Measurements from ENCODE around the gene ATPAF2. TPM values are rescaled to one million over a fixed set of nuclear protein-coding genes. Genes with fewer than 3 reads are reported as not detected.

The ATPAF2 gene
- total and polyA plus RNA-seq, 2 donors (not counting 3 experiments of a cell fraction or from before 2014, with no cell fraction given), result 23.2 to 35.7 TPM

- Histone ChIP-seq H3K4me1 (ENCODE audit: control insufficient read depth, extremely low read depth, insufficient read depth, low read length) (no peaks in the 10 kb centered on the region), H3K9me3 (replicated peaks; ENCODE audit: control insufficient read depth, insufficient read depth, low read length) (no peaks in the 10 kb centered on the region), H3K27ac (ENCODE audit: insufficient read depth, low read depth, low read length) (no peak overlapping the region), H2AFZ (ENCODE audit: low read depth, low read length) (no peak overlapping the region), H3K9me1 (replicated peaks; ENCODE audit: control insufficient read depth, extremely low read depth, insufficient read depth, low read length) (no peaks in the 10 kb centered on the region), H4K20me1 (replicated peaks; ENCODE audit: control insufficient read depth, extremely low read depth, insufficient read depth, low read length) (no peaks in the 10 kb centered on the region), H3K4me3 (replicated peaks in 1 of 3; ENCODE audit: insufficient read depth in 1 of 3, low read depth in 1 of 3, low read length in 3 of 3) (no peak overlapping the region), H3K27me3 (ENCODE audit: control insufficient read depth in 2 of 2, insufficient read depth in 2 of 2, low read length in 2 of 2) (no peaks in the 10 kb centered on the region), H3K9ac (replicated peaks; ENCODE audit: extremely low read depth, insufficient read depth, low read length) (no peak overlapping the region), H3K36me3 (ENCODE audit: control insufficient read depth in 2 of 2, extremely low read depth in 1 of 2, insufficient read depth in 2 of 2, low read length in 2 of 2) (peaks cover 0 to 16% of the 10 kb centered on the region in 2 experiments), H3K4me2 (ENCODE audit: insufficient read depth, low read length) (no peak overlapping the region), H3K79me2 (ENCODE audit: control insufficient read depth, insufficient read depth, low read length) (no peaks in the 10 kb centered on the region)
- TF ChIP-seq MYC (IDR thresholded peaks at IDR 0.05; ENCODE audit: low read depth, low read length) (no peak), EZH2 (IDR thresholded peaks at IDR 0.05; ENCODE audit: borderline replicate concordance, low read depth, low read length, severe bottlenecking) (no peak), MAX (IDR thresholded peaks at IDR 0.05; ENCODE audit: insufficient read depth, insufficient read length) (no peak), POLR2A (IDR thresholded peaks at IDR 0.05; ENCODE audit: low read depth, low read length) (no peak), GATA2 (IDR thresholded peaks at IDR 0.05; ENCODE audit: insufficient read depth, insufficient read length, low read depth, low read length) (no peak), JUN (IDR thresholded peaks at IDR 0.05; ENCODE audit: borderline replicate concordance, insufficient read depth, insufficient read length, low read depth) (no peak), POLR2AphosphoS5 (IDR thresholded peaks at IDR 0.05; ENCODE audit: insufficient read depth, low read depth, low read length) (no peak), FOS (IDR thresholded peaks at IDR 0.05; ENCODE audit: borderline replicate concordance, insufficient read depth, low read length) (no peak), CTCF (IDR thresholded peaks at IDR 0.05; ENCODE audit: extremely low read depth in 1 of 2, insufficient read depth in 1 of 2, low read depth in 1 of 2, low read length in 2 of 2) (no peak)
- DNase-seq (ENCODE audit: low read depth, low spot score) (no peak), FAIRE-seq (no peak)
- BruUV-seq (replicated peaks), result no TSS peak
- ChIA-PET CTCF (no interaction called here), POLR2A (no interaction called here)
- dilution Hi-C loops (cut with MboI; ENCODE audit: extremely low pct_ligation_motif_present, low sequenced_read_pairs) (no loop called here), intact Hi-C loops (cut with micrococcal nuclease) (no loop called here)
Observed at GRCh38 chr17:18065546-18065945, 26.6 kb upstream of the ATPAF2 start.

Data from endothelial cell of umbilical vein (primary cell).